GM12891 (cell line): ENCODE results near the gene SYNM.

Source experiments
- POLR2A ChIP-seq: IDR thresholded peaks from 2 replicates; pipeline ENCODE4 v1.6.1; 2011; ENCODE audit warnings: low read depth, low read length, control low read depth
- POLR2AphosphoS5 ChIP-seq: IDR thresholded peaks from 2 replicates; pipeline ENCODE4 v1.6.1; 2011; ENCODE audit warnings: low read depth, low read length, control low read depth
- SPI1 ChIP-seq: IDR thresholded peaks from 2 replicates; pipeline ENCODE4 v1.6.1; 2011; ENCODE audit warnings: low read depth, low read length, control low read depth
- TAF1 ChIP-seq: IDR thresholded peaks from 2 replicates; pipeline ENCODE4 v1.6.1; 2011; ENCODE audit warnings: low read depth, low read length, control low read depth

GRCh38 chr15:99172989-99173388 is 68.1 kb downstream of the SYNM start:
- TF ChIP-seq POLR2A (no peak), POLR2AphosphoS5 (no peak), TAF1 (no peak), SPI1 (no peak)
